ACC112 (cell line): Measurements from ENCODE around the gene IL16.

ENCODE experiments used
- H2AFZ ChIP-seq: fragments of 200-600 bp; sonication (generic); one replicate; pipeline ENCODE4 v1.6.0; 2017; ENCODE audit warnings: antibody characterized with exemption, low read length; ENCODE audit not compliant: unreplicated experiment
- H3K27ac ChIP-seq: fragments of 200-600 bp; sonication (generic); 2 replicates; pipeline ENCODE4 v1.5.1; 2014; ENCODE audit warnings: low read depth, mild to moderate bottlenecking, antibody characterized with exemption, low read length, moderate library complexity
- H3K27me3 ChIP-seq: fragments of 200-600 bp; sonication (generic); 2 replicates; pipeline ENCODE4 v1.6.1; 2014; ENCODE audit warnings: mild to moderate bottlenecking, antibody characterized with exemption, low read length, moderate library complexity, mixed read lengths; ENCODE audit not compliant: insufficient read depth
- H3K36me3 ChIP-seq: fragments of 200-600 bp; sonication (generic); 2 replicates; pipeline ENCODE4 v1.6.1; 2016; ENCODE audit warnings: mild to moderate bottlenecking, antibody characterized with exemption, low read length, moderate library complexity, mixed read lengths; ENCODE audit not compliant: insufficient read depth
- H3K4me1 ChIP-seq: fragments of 200-600 bp; sonication (generic); one replicate; pipeline ENCODE4 v1.6.1; 2016; ENCODE audit warnings: low read length, mixed read lengths; ENCODE audit not compliant: insufficient read depth, unreplicated experiment, control insufficient read depth
- H3K4me3 ChIP-seq: fragments of 200-600 bp; sonication (generic); 2 replicates; pipeline ENCODE4 v1.5.1; 2014; ENCODE audit warnings: mild to moderate bottlenecking, low read depth, low read length
- H3K79me2 ChIP-seq: fragments of 200-600 bp; sonication (generic); one replicate; pipeline ENCODE4 v1.6.0; 2016; ENCODE audit warnings: low read length; ENCODE audit not compliant: control insufficient read depth, unreplicated experiment, insufficient read depth

The IL16 gene

GRCh38 chr15:81282606-81282895 is 85.9 kb downstream of the IL16 start:
- H2AFZ ChIP-seq, result no peak overlapping the region
- H3K4me3 ChIP-seq, result no peak overlapping the region
- no peaks in the 10 kb centered on the region for H3K79me2 ChIP-seq
- H3K36me3 ChIP-seq, result no peaks in the 10 kb centered on the region
- no peak overlapping the region for H3K27ac ChIP-seq
- H3K4me1 ChIP-seq, result no peaks in the 10 kb centered on the region
- H3K27me3 ChIP-seq, result peaks cover 22% of the 10 kb centered on the region

GRCh38 chr15:81282911-81283310 is 86.2 kb downstream of the IL16 start:
- H3K4me1 ChIP-seq, result no peaks in the 10 kb centered on the region
- H2AFZ ChIP-seq, result no peak overlapping the region
- no peaks in the 10 kb centered on the region for H3K36me3 ChIP-seq
- H3K4me3 ChIP-seq, result no peak overlapping the region
- H3K79me2 ChIP-seq, result no peaks in the 10 kb centered on the region
- H3K27me3 ChIP-seq, result peaks cover 22% of the 10 kb centered on the region
- no peak overlapping the region for H3K27ac ChIP-seq

GRCh38 chr15:81284256-81285031 is 87.8 kb downstream of the IL16 start:
- Histone ChIP-seq H3K27me3 (peaks cover 22% of the 10 kb centered on the region), H3K4me3 (no peak overlapping the region), H2AFZ (no peak overlapping the region), H3K4me1 (no peaks in the 10 kb centered on the region), H3K79me2 (no peaks in the 10 kb centered on the region), H3K27ac (no peak overlapping the region), H3K36me3 (no peaks in the 10 kb centered on the region)

- Histone ChIP-seq H2AFZ (no peak overlapping the region), H3K27ac (no peak overlapping the region), H3K79me2 (no peaks in the 10 kb centered on the region), H3K36me3 (no peaks in the 10 kb centered on the region), H3K27me3 (peaks cover 22% of the 10 kb centered on the region), H3K4me1 (no peaks in the 10 kb centered on the region), H3K4me3 (no peak overlapping the region)
Measured at GRCh38 chr15:81285461-81285860, 88.8 kb downstream of the IL16 start.

GRCh38 chr15:81286621-81287121 is 90.0 kb downstream of the IL16 start:
- H2AFZ ChIP-seq, result no peak overlapping the region
- no peak overlapping the region for H3K27ac ChIP-seq
- no peaks in the 10 kb centered on the region for H3K79me2 ChIP-seq
- H3K36me3 ChIP-seq, result no peaks in the 10 kb centered on the region
- H3K27me3 ChIP-seq, result peaks cover 21% of the 10 kb centered on the region
- no peak overlapping the region for H3K4me3 ChIP-seq
- H3K4me1 ChIP-seq, result no peaks in the 10 kb centered on the region

GRCh38 chr15:81288040-81288439 is 91.4 kb downstream of the IL16 start:
- no peak overlapping the region for H3K4me3 ChIP-seq
- H3K27ac ChIP-seq, result no peak overlapping the region
- no peaks in the 10 kb centered on the region for H3K36me3 ChIP-seq
- peaks cover 20% of the 10 kb centered on the region; the same call in 1 of the 2 replicates for H3K27me3 ChIP-seq
- H3K4me1 ChIP-seq, result no peaks in the 10 kb centered on the region
- no peaks in the 10 kb centered on the region for H3K79me2 ChIP-seq
- no peak overlapping the region for H2AFZ ChIP-seq

GRCh38 chr15:81288616-81289015 is 91.9 kb downstream of the IL16 start:
- H3K36me3 ChIP-seq, result no peaks in the 10 kb centered on the region
- no peak overlapping the region for H3K27ac ChIP-seq
- no peak overlapping the region for H3K4me3 ChIP-seq
- no peaks in the 10 kb centered on the region for H3K4me1 ChIP-seq
- peaks cover 20% of the 10 kb centered on the region; the same call in 1 of the 2 replicates for H3K27me3 ChIP-seq
- H3K79me2 ChIP-seq, result no peaks in the 10 kb centered on the region
- no peak overlapping the region for H2AFZ ChIP-seq

GRCh38 chr15:81289910-81290309 is 93.2 kb downstream of the IL16 start:
- no peaks in the 10 kb centered on the region for H3K79me2 ChIP-seq
- H3K36me3 ChIP-seq, result no peaks in the 10 kb centered on the region
- H3K4me3 ChIP-seq, result no peak overlapping the region
- H3K4me1 ChIP-seq, result no peaks in the 10 kb centered on the region
- H3K27ac ChIP-seq, result no peak overlapping the region
- no peak overlapping the region for H2AFZ ChIP-seq
- peaks cover 21% of the 10 kb centered on the region for H3K27me3 ChIP-seq

GRCh38 chr15:81291916-81292522 is 95.3 kb downstream of the IL16 start:
- peaks cover 16% of the 10 kb centered on the region for H3K27me3 ChIP-seq
- no peaks in the 10 kb centered on the region for H3K79me2 ChIP-seq
- no peak overlapping the region for H3K4me3 ChIP-seq
- no peak overlapping the region for H3K27ac ChIP-seq
- no peak overlapping the region for H2AFZ ChIP-seq
- peaks cover 3% of the 10 kb centered on the region for H3K4me1 ChIP-seq
- H3K36me3 ChIP-seq, result no peaks in the 10 kb centered on the region

- H3K27ac ChIP-seq, result no peak overlapping the region
- no peaks in the 10 kb centered on the region for H3K79me2 ChIP-seq
- H2AFZ ChIP-seq, result no peak overlapping the region
Measured at GRCh38 chr15:81292523-81293001, 95.9 kb downstream of the IL16 start.

More at GRCh38 chr15:81292523-81293001, 95.9 kb downstream of the IL16 start:
- H3K4me3 ChIP-seq, result no peak overlapping the region
- no peaks in the 10 kb centered on the region for H3K36me3 ChIP-seq
- H3K4me1 ChIP-seq, result peaks cover 8% of the 10 kb centered on the region
- peaks cover 16% of the 10 kb centered on the region for H3K27me3 ChIP-seq
